NCI-H1930 (cell line): Measurements from ENCODE around the gene PTTG1IP.
"Not testable (repeated sequence)": the region's sequence is repeated elsewhere in the genome, so short reads cannot be mapped to it uniquely, and the experiment has no call there.

Experiments used
- DNase-seq, 2 experiments: peaks; one replicate each; lab custom pipeline; 2025; lab: John Stamatoyannopoulos, UW

Gene PTTG1IP, protein sequence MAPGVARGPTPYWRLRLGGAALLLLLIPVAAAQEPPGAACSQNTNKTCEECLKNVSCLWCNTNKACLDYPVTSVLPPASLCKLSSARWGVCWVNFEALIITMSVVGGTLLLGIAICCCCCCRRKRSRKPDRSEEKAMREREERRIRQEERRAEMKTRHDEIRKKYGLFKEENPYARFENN

GRCh38 chr21:44873356-44874239 lies at the start of gene PTTG1IP:
TSS of gene PTTG1IP (minus strand) at chr21:44873690. CDS start at chr21:44873616, 74 bp downstream.
- DNase-seq, result peak; percentile 94 to 98

DNA sequence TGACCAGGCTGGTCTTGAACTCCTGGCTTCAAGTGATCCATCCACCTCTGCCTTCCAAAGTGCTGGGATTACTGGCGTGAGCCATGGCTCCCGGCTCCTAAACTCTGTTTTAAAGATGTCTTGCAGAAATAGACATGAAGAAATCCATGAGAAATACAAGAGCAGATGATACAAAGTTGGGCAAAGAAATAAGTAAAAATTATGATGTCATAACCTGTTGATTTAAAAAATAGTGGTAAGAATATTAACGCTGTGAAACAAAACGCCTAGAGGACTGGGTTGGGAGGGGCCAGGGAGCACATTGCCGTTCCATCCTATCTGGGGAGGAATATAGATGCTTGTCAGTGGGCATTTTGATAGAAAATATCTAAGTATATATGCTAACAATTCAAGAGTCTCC lies 48.4 kb upstream of the PTTG1IP start:
- DNase-seq, result no peak

GRCh38 chr21:44920694-44921604 lies 47.5 kb upstream of the PTTG1IP start, which contains the start of gene ITGB2:
TSS of gene ITGB2 (minus strand) at chr21:44920899. CDS start at chr21:44910782, 10,117 bp downstream.
- DNase-seq, result no peak

- no peak for DNase-seq
These were observed 46.6 kb upstream of the PTTG1IP start for GRCh38 chr21:44919913-44920693.

- DNase-seq, result no peak
These were observed 45.8 kb upstream of the PTTG1IP start for GRCh38 chr21:44919111-44919912.

- DNase-seq, result no peak
These were observed 45.1 kb upstream of the PTTG1IP start for GRCh38 chr21:44918581-44919033.

GRCh38 chr21:44918107-44918470 lies 44.6 kb upstream of the PTTG1IP start:
- no peak for DNase-seq

- no peak for DNase-seq
These were observed 44.1 kb upstream of the PTTG1IP start for GRCh38 chr21:44917446-44918106.

DNA sequence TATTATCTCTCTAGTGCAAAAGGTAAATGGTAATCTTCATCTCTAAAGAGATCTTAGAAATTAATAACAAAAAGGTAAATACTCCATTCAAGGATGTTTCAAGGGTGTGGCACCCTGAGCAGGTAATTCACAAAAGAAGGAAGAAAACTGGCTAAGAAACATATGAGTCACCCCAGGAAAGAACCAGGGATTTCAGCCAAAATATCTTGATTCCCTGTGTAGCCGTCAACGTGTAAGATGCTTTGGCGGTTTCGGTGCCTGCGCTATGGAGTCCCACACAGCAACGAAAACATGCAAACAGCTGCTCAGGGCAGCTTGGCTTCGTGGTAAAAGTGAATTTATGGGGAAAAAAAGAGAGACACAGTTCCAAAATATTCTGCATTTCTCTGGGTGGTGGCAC lies 43.5 kb upstream of the PTTG1IP start:
- no peak for DNase-seq

DNA sequence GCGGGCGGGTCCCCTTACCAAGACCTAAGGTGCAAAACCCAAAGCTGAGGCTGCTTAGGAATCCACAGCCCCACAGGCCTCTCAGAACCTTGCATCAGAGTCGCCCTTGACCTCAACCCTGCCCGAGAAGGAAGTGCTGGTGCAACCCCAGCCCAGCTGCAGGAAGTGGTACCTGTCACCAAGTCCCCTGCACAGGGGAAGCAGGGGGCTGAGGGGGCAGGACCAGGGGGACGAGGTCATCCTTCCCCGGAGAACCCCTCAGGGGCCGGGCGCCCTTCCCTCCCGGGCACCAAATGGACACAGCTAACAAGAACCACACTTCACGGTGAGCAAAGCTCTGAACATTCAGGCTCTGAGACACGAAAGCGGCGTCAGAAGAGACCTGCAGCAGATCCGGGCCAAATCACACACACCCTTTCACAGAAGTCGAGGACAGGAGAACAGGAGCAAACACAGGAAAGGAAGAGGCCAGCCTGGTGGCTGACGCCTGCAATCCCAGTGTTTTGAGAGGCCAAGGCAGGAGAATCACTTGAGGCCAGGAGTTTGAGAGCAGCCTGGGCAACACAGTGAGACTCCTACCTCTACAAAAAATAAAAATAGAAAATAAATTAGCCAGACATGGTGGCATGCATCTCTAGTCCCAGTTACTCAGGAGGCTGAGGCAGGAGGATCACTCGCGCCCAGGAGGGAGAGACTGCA lies 40.8 kb upstream of the PTTG1IP start:
- no peak for DNase-seq

DNA sequence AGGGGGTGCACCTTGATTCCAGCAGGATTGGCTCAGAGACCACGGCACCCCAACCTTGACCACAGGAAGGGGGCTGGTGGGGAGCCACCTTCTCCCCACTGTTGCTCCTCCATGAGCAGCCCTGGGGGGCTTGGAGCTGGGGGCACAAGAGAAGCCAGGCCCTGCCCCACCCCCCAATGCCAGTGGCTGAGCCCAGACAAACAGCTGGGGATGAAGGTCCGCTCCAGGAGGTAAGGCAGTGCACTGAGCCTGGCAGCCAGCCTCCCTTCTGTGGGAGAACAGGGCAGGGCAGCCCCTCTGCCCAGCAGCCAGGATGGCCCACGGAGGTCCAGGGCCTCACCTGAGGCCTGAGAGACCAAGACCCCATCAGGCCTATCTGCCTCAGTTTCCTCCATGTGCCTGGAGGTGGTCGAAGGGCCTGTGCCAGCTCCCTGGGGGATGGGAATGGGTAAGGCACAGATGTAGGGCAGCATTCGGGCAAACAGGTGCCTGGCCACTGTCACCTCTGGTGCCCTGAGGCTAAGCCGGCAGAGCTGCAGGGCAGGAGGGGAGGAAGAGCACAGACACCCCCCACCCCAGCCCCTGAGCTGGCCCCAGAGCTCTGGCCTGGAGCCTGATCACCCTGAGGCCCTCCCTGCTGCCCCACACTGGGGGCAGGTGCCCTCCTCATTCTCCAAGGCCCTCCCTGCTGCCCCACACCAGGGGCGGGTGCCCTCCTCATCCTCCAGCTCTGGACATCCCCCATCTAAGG lies 40.1 kb upstream of the PTTG1IP start:
- DNase-seq, result no peak

DNA sequence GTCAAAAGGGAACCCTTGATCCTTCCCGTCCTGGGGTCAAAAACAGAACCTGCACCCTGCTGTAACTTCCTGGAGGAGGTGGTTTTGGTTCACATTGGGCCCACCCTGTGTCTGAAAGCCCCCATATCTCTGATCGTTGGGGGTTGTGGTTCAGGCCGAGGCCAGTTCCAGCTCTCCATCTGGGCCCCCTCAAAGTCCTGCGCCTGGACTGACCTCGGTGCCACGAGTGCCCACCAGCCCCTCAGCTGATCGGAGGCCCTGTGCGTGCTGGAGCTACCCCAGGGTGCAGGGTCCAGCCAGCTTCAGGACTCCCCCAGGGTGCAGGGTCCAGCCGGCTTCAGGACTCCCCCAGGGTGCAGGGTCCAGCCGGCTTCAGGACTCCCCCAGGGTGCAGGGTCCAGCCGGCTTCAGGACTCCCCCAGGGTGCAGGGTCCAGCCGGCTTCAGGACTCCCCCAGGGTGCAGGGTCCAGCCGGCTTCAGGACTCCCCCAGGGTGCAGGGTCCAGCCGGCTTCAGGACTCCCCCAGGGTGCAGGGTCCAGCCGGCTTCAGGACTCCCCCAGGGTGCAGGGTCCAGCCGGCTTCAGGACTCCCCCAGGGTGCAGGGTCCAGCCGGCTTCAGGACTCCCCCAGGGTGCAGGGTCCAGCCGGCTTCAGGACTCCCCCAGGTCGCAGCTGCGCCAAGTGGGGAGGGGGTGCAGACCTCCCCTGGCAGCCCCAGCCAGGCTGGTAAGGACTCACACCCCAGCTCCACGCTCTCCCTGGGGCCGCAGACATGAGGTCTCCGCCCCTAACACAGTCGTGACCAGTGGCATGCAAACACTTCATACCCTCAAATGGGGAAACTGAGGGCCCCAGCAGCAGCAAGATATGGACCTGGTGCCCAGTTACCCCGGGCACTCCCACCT lies 39.3 kb upstream of the PTTG1IP start:
- DNase-seq, result not testable (repeated sequence)

- DNase-seq, result no peak
These were observed 38.6 kb upstream of the PTTG1IP start for GRCh38 chr21:44912158-44912473.

DNA sequence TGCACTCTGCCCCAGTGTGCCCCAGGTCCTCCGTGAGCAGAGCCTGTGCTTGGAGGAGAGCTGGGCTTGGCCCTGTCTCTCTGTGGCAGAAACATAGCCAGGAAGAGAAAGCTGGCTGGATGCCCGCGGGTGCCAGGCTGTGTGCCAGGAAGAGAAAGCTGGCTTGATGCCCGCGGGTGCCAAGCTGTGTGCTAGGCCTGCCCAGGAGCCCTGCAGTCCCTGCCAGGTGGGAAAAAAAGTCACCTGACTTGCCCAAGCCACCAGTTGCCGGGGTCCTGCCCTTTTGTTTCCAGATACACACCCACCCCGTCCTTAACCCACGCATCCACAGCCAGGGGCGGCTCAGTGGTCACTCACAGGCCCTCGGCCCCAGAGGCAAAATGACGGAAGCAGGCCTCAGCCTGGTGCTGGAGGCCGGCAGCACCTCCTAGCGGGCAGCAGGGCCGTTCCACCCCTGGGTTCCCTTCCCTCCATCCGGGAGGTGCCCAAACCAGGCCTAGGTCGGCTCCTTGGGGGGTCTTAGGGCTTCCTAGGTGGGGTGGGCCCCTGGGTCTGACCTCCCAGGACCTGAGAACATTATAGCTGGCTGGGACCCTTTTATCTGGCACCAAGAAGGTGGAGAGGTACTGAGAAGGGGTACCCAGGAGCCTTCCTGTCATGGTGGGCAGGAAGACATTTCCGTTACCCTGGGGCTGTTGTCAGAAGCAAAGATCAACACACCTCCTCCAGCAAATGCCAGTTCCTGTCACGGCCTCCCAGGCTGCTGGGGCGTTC lies 38.1 kb upstream of the PTTG1IP start:
- no peak for DNase-seq

- no peak for DNase-seq
These were observed 37.5 kb upstream of the PTTG1IP start for GRCh38 chr21:44911068-44911383.

DNA sequence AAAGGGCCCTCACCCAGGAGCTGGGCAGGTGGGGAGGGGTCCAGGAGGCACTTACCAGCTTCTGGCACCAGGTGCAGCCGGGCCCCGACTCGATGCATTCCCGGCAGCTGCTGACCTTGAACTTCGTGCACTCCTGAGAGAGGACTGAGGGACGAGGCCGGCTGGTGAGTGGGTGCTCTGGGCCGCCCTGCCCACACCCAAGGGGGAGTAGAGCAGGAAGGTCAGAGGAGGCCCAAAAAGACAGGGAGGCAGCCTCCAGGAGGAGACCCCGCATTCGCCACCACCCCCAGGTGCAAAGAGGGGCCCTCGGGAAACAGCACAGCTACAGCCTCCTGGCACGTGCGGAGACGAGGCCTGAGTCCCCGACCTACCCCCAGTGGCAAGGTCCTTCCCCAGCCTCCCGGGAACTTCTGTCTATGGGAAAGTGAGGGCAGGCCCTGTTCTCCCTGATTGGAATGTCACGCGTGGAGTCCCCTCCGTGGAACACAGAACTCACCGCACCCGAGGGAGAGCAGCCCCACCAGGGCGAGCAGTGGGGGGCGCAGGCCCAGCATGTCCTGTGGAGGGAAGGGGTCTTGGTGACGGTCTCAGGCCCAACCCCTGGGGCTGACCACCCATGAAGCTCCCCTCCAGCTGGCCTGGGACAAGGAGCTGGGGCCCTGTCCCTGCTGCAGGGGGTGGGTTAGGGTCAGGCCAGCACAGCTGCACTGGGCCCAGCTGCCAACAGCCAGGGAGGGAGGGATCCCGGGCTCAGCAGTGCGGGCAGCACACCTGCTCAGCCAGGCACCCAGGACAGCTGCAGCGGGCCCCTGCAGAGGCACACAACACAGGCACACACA lies 37.0 kb upstream of the PTTG1IP start:
- DNase-seq, result no peak
